HFFc6 (cell line): Measurements from ENCODE around the gene UMAD1. TPM values are rescaled to one million over a fixed set of nuclear protein-coding genes. Genes with fewer than 3 reads are reported as not detected.

ENCODE experiments used
- DNase-seq: peaks from one replicate; pipeline ENCODE4 v3.0.0-alpha.2; 2018
- H3K27ac Mint-ChIP-seq: 2 replicates; pipeline ENCODE4 v1.8.0; 2020; ENCODE audit warnings: mild to moderate bottlenecking, mixed read lengths
- H3K27me3 Mint-ChIP-seq: 2 replicates; pipeline ENCODE4 v1.8.0; 2021; ENCODE audit warnings: mild to moderate bottlenecking, moderate library complexity, mixed read lengths; ENCODE audit not compliant: insufficient read depth
- H3K36me3 Mint-ChIP-seq: 2 replicates; pipeline ENCODE4 v1.8.0; 2021; ENCODE audit warnings: low read depth, mixed read lengths
- H3K4me1 Mint-ChIP-seq: 2 replicates; pipeline ENCODE4 v1.8.0; 2020; ENCODE audit warnings: low read depth, mixed read lengths
- H3K4me3 Mint-ChIP-seq: 2 replicates; pipeline ENCODE4 v1.8.0; 2020; ENCODE audit warnings: mild to moderate bottlenecking, moderate library complexity, mixed read lengths
- H3K9me3 Mint-ChIP-seq: 2 replicates; pipeline ENCODE4 v1.8.0; 2020; ENCODE audit warnings: mild to moderate bottlenecking, mixed read lengths
- total RNA-seq, 6 experiments: library from RNA; stranded (reverse); fragmentation: NEBNext Ultra II Directional; extraction: Animal tissue kit (Norgen Biotek cat#: 25700); gene quantifications; 2 replicates in 1 of 6; 3 replicates in 5 of 6; pipeline ENCODE4 v1.2.3, GENCODE V29; 2021
- TF ChIP-seq, protein P1 (sequence below): fragments of 200-600 bp; sonication (generic); IDR thresholded peaks from 2 replicates; pipeline ENCODE4 v1.5.0; 2021; ENCODE audit warnings: antibody characterized with exemption, mild to moderate bottlenecking

Gene UMAD1
- total RNA-seq, 6 experiments from 2014 or later, result 11.6 to 14.6 (median 12.1) TPM

DNA sequence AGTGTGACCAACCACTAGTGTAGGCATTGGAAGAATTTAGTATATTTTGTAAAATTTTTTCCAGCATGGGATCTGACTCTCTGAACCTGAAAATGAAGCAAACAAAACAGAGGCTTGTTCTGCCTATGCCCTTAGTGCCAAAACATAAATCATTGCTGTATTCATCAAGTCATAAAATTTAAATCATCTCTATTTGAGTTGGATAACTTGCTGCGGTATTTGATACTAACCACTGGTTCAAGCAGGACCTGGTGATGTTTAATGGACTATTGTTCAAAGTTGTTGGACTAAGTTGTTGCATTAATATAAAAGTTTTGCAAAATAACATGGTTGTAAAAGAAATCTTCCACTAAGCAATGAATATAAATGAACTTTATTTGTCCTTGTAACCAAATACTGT lies 97.6 kb downstream of the UMAD1 start:
- Mint-ChIP-seq H3K9me3 (no peaks in the 10 kb centered on the region), H3K36me3 (no peaks in the 10 kb centered on the region), H3K4me1 (peaks cover 9% of the 10 kb centered on the region), H3K27ac (no peak overlapping the region), H3K27me3 (no peaks in the 10 kb centered on the region), H3K4me3 (no peak overlapping the region)
- TF ChIP-seq, protein P1, sequence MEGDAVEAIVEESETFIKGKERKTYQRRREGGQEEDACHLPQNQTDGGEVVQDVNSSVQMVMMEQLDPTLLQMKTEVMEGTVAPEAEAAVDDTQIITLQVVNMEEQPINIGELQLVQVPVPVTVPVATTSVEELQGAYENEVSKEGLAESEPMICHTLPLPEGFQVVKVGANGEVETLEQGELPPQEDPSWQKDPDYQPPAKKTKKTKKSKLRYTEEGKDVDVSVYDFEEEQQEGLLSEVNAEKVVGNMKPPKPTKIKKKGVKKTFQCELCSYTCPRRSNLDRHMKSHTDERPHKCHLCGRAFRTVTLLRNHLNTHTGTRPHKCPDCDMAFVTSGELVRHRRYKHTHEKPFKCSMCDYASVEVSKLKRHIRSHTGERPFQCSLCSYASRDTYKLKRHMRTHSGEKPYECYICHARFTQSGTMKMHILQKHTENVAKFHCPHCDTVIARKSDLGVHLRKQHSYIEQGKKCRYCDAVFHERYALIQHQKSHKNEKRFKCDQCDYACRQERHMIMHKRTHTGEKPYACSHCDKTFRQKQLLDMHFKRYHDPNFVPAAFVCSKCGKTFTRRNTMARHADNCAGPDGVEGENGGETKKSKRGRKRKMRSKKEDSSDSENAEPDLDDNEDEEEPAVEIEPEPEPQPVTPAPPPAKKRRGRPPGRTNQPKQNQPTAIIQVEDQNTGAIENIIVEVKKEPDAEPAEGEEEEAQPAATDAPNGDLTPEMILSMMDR, result no peak
- DNase-seq, result no peak

DNA sequence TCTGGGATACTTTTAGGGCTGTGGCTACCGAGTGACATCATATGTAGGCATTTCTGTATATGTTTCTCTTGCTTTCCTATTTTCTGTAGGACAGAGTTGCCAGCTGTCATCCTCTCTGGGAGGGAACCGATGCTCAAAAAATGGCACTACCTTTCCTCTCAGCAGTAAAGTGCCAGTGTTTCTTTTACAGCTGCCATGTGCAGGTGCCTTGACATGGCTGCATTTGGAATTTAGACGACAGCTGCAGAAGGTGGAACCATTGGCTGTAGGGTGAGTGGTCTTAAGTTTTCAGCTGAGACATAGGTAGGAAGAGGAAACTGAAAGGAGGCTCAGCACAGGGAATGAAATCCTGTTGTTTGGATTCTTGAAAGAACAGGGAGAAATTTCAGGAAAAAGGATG lies 98.1 kb downstream of the UMAD1 start:
- Mint-ChIP-seq H3K27me3 (no peaks in the 10 kb centered on the region), H3K9me3 (no peaks in the 10 kb centered on the region), H3K4me1 (peaks cover 9% of the 10 kb centered on the region), H3K4me3 (no peak overlapping the region), H3K27ac (no peak overlapping the region), H3K36me3 (no peaks in the 10 kb centered on the region)
- TF ChIP-seq, protein P1, result no peak
- DNase-seq, result no peak

DNA sequence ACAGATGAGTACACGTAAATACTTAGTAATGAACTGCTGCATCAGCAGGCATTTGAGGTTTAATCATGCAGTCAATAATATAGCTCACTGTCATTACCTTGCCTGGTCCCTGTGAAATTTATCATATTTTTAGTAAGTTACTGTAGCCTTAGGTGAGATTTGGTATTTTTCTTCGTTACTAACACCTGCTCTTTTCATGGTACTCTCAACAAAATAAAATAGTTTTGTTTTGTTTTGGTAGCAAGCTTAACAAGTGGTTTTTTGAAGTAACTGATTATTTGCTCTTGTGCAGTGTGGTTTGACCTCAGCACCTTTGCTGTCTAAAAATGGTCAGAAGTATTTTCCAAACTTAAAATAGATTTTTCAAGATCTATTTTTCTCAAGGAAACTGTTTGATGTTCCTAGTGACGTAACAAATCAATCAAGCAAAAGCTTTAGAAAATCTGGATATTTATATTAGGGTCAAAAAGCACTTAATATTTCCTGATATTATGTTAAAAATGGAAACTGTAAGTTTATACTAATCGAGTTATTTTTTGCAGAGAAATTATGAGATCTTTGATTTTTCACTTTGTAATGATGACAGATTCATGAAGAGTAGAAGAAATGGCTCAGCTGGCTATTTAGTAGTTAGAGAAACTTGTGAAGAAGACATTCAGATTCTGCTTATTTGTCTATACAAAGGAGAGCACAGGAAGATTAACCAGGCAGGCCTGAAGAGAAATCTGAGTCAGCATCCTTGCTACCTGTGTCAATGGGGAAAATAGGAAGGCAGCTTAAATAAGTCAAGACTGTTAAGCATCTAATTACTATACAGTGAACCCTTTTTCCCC lies 98.9 kb downstream of the UMAD1 start:
- no peak for DNase-seq
- H3K27me3 Mint-ChIP-seq, result no peaks in the 10 kb centered on the region
- TF ChIP-seq, protein P1, result no peak
- no peak overlapping the region for H3K27ac Mint-ChIP-seq
- H3K4me1 Mint-ChIP-seq, result peaks cover 9% of the 10 kb centered on the region
- H3K9me3 Mint-ChIP-seq, result no peaks in the 10 kb centered on the region
- H3K4me3 Mint-ChIP-seq, result no peak overlapping the region
- no peaks in the 10 kb centered on the region for H3K36me3 Mint-ChIP-seq

DNA sequence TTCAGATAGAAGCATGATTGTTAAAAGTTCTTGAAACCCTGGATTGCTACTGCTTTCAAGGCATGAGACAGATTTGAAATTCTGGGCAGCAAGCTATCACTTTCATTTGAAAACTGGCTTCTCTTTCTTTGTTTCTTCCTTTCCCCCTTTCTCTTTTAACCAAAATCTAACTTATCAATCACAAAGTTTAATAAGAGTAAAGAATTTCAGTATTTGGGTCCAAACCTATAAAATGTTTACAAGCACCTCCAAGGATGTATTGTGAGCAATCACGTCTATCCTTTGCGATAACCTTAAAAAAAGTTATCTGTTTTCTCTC lies 99.4 kb downstream of the UMAD1 start:
- Mint-ChIP-seq H3K27ac (no peak overlapping the region), H3K9me3 (no peaks in the 10 kb centered on the region), H3K27me3 (no peaks in the 10 kb centered on the region), H3K4me1 (peaks cover 9% of the 10 kb centered on the region), H3K36me3 (no peaks in the 10 kb centered on the region), H3K4me3 (no peak overlapping the region)
- no peak for DNase-seq
- TF ChIP-seq, protein P1, result no peak

DNA sequence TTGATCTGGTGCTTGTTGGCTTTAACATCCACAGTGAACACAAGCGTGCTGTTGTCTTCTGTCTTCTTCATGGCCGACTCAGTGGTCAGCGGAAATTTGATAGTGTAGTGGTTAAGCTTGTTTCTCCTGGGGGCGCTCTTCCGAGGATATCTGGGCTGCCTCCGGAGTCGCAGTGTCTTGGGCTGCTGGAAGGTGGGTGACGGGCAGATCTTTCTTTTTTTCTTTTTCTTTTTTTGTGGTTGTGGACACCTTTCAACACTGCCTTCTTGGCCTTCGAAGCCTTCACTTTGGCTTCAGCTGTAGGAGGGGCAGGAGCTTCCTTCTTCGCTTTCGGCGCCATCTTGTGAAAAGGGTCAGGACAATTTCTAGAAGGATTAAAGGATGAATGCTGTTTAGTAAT lies 101.7 kb downstream of the UMAD1 start:
- Mint-ChIP-seq H3K27me3 (peaks cover 3% of the 10 kb centered on the region; the same call in 1 of the 2 replicates), H3K4me3 (no peak overlapping the region), H3K9me3 (no peaks in the 10 kb centered on the region), H3K4me1 (peaks cover 7% of the 10 kb centered on the region), H3K27ac (no peak overlapping the region), H3K36me3 (no peaks in the 10 kb centered on the region)
- TF ChIP-seq, protein P1, result no peak
- DNase-seq, result no peak
